Endothelial cell of umbilical vein (primary cell): Measurements from ENCODE around the gene DNASE2. TPM values are rescaled to one million over a fixed set of nuclear protein-coding genes. Genes with fewer than 3 reads are reported as not detected.
A peak's percentile ranks its signal among the peaks of the same experiment; 100 is the strongest.

Source experiments
- BruUV-seq: library from RNA; stranded (reverse); fragments of 400-500 nt; replicated peaks from 2 replicates; lab custom pipeline; 2021; lab: Mats Ljungman, UMichigan
- CTCF ChIA-PET: fragments of 300-600, 350-600 bp; sonication (Branson Sonifier 250); formaldehyde crosslinking; loops from one replicate; lab custom pipeline; 2021; ENCODE audit warnings: antibody characterized with exemption, inconsistent platforms; lab: Charles Lee
- POLR2A ChIA-PET: fragments of 300-600, 350-600 bp; sonication (Branson Sonifier 250); formaldehyde crosslinking; loops from one replicate; lab custom pipeline; 2021; ENCODE audit warnings: antibody characterized with exemption, inconsistent platforms; lab: Charles Lee
- DNase-seq: peaks from one replicate; pipeline ENCODE4 v3.0.0-alpha.2; 2011; ENCODE audit warnings: low read depth, low spot score
- FAIRE-seq: peaks from 2 replicates; lab custom pipeline; 2011; peaks lifted over from hg19 to GRCh38; lab: Jason Lieb, UNC
- H2AFZ ChIP-seq: 2 replicates; pipeline ENCODE4 v1.6.0; 2012; ENCODE audit warnings: low read depth, low read length, control low read depth, inconsistent platforms
- H3K27ac ChIP-seq: 2 replicates; pipeline ENCODE4 v1.5.1; 2011; ENCODE audit warnings: low read depth, mild to moderate bottlenecking, control low read depth, low read length, moderate library complexity; ENCODE audit not compliant: insufficient read depth
- H3K27me3 ChIP-seq, 2 experiments: 2 replicates each; pipeline versions ENCODE4 v1.6.0 to v1.6.1; 2011; ENCODE audit warnings: low read length in 2 of 2, mixed read lengths in 1 of 2; ENCODE audit not compliant: control insufficient read depth in 2 of 2, insufficient read depth in 2 of 2
- H3K36me3 ChIP-seq, 2 experiments: 2 replicates in 1 of 2; 3 replicates in 1 of 2; pipeline ENCODE4 v1.5.1; 2011; ENCODE audit warnings: low read length in 2 of 2, mild to moderate bottlenecking in 1 of 2, moderate library complexity in 1 of 2; ENCODE audit not compliant: control insufficient read depth in 2 of 2, insufficient read depth in 2 of 2; ENCODE audit errors: extremely low read depth in 1 of 2
- H3K4me1 ChIP-seq: 3 replicates; pipeline ENCODE4 v1.5.1; 2011; ENCODE audit warnings: mild to moderate bottlenecking, low read length; ENCODE audit not compliant: control insufficient read depth, insufficient read depth; ENCODE audit errors: extremely low read depth
- H3K4me2 ChIP-seq: 2 replicates; pipeline ENCODE4 v1.6.1; 2011; ENCODE audit warnings: low read length, control low read depth, mixed read lengths; ENCODE audit not compliant: insufficient read depth
- H3K4me3 ChIP-seq, 3 experiments: fragments of 200-600 bp in 1 of 3; sonication (generic), shearing (Covaris generic) in 1 of 3; replicated peaks in 1 of 3; 2 replicates each; pipeline ENCODE4 v1.5.1; 2011 to 2016; ENCODE audit warnings: control low read depth in 3 of 3, low read length in 3 of 3, mild to moderate bottlenecking in 2 of 3, inconsistent platforms in 1 of 3, low read depth in 1 of 3, moderate library complexity in 1 of 3; ENCODE audit not compliant: insufficient read depth in 1 of 3
- H3K79me2 ChIP-seq: 2 replicates; pipeline ENCODE4 v1.6.0; 2012; ENCODE audit warnings: low read length, inconsistent platforms; ENCODE audit not compliant: control insufficient read depth, insufficient read depth
- H3K9ac ChIP-seq: replicated peaks from 2 replicates; pipeline ENCODE3; 2011; ENCODE audit warnings: low read length, control low read depth; ENCODE audit not compliant: insufficient read depth; ENCODE audit errors: extremely low read depth
- H3K9me1 ChIP-seq: replicated peaks from 3 replicates; pipeline ENCODE4 v1.6.0; 2011; ENCODE audit warnings: mild to moderate bottlenecking, low read length; ENCODE audit not compliant: control insufficient read depth, insufficient read depth; ENCODE audit errors: extremely low read depth
- H3K9me3 ChIP-seq: replicated peaks from 2 replicates; pipeline ENCODE4 v1.5.1; 2012; ENCODE audit warnings: low read length, inconsistent platforms; ENCODE audit not compliant: control insufficient read depth, insufficient read depth
- H4K20me1 ChIP-seq: replicated peaks from 2 replicates; pipeline ENCODE3; 2011; ENCODE audit warnings: mild to moderate bottlenecking, low read length; ENCODE audit not compliant: control insufficient read depth, insufficient read depth; ENCODE audit errors: extremely low read depth
- EZH2 ChIP-seq: IDR thresholded peaks from 2 replicates; pipeline ENCODE4 v1.6.1; 2012; ENCODE audit warnings: borderline replicate concordance, low read depth, mild to moderate bottlenecking, moderate library complexity, low read length, inconsistent platforms; ENCODE audit not compliant: severe bottlenecking
- dilution Hi-C: fragments of 300-500 bp; cut with MboI; formaldehyde crosslinking; loops from one replicate; pipeline ENCODE4 v1.15.0; 2019; ENCODE audit warnings: low sequenced_read_pairs; ENCODE audit not compliant: extremely low pct_ligation_motif_present
- intact Hi-C: fragments of 100-400 bp; cut with micrococcal nuclease; formaldehyde crosslinking; loops from one replicate; pipeline ENCODE4 v1.10.0; 2022
- microRNA-seq: library from miRNA; unstranded; fragments of <30 nt; microRNA quantifications from one replicate; pipeline ENCODE4 v1.2.0, GENCODE V29; 2021; ENCODE audit warnings: borderline number of aligned reads, borderline replicate concordance
- polyA plus RNA-seq, 4 experiments: library from polyadenylated mRNA; depleted of rRNA in 3 of 4; stranded (reverse) in 3 of 4; unstranded in 1 of 4; fragments of >200 nt; gene quantifications; 2 replicates each; pipeline versions ENCODE4 v1.2.1 to v1.2.3, GENCODE V29; 2011 to 2012; ENCODE audit warnings: missing spikeins in 1 of 4
- small RNA-seq: library from RNA; depleted of rRNA; stranded (forward); fragments of <200 nt; gene quantifications from one replicate; pipeline ENCODE3, GENCODE V24; 2012; ENCODE audit warnings: low replicate concordance, low read depth; ENCODE audit not compliant: insufficient read depth, insufficient read length
- total RNA-seq: library from RNA; stranded (reverse); gene quantifications from 2 replicates; pipeline ENCODE4 v1.2.3, GENCODE V29; 2021
- TF ChIP-seq, protein P1 (sequence below), 2 donors: IDR thresholded peaks; 1 replicate in 1 of 2; 2 replicates in 1 of 2; pipeline ENCODE4 v1.5.1; 2011; ENCODE audit warnings: low read length in 2 of 2, mild to moderate bottlenecking in 2 of 2, moderate library complexity in 2 of 2, control low read depth in 1 of 2, inconsistent platforms in 1 of 2, low read depth in 1 of 2; ENCODE audit not compliant: insufficient read depth in 1 of 2; ENCODE audit errors: extremely low read depth in 1 of 2
- TF ChIP-seq, protein P2 (sequence below): IDR thresholded peaks from 2 replicates; pipeline ENCODE4 v1.6.1; 2011; ENCODE audit not compliant: insufficient read depth, insufficient read length

DNASE2 gene
- total and polyA plus RNA-seq, 2 donors (not counting 3 experiments of a cell fraction or from before 2014, with no cell fraction given) = 31.3 to 51.9 TPM

DNA sequence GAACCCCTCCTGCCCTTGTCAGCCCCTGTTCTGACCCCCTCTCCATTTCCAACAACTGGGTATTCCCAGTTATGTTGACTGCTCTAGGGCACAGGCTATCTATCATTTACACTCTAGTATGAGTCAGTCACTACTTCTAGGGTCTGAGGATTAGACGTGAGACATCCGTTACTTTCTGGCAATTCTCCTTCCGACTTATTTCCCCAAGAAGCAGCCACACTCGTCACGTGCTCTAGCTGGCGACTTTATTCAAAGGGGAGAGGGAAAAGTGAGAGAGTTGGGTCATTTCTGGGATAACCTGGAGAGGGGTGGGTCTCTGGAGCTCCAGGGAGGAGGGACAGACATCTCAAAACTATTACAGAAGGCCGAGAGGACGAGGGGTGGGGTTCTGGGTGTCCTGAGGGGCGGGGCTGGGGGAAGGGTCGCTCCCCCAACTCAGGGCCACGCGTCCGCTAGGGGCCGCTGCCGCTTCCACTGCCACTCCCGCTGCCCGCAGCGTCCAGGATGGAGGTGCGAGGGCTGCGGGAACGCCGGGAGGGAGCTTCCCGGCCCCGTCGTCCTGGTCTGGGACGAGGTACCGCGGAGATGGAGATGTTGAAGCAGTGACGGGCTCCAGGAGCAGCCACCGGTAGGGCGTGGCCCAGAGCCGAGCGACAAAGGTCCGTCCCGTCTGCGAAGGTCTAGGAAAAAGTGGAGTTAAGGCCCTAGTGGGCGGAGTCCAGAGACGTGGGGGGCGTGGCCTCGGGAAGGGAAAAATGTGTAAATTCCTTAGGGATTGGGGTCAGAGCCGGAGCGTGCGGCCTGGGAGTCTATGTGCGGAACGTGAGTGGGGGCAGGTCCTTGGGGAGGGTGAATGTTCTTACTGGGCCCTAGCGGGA lies 55.8 kb downstream of the DNASE2 start:
- Histone ChIP-seq H3K9me3 (no peaks in the 10 kb centered on the region), H3K4me2 (no peak overlapping the region), H3K4me1 (no peaks in the 10 kb centered on the region), H3K79me2 (no peaks in the 10 kb centered on the region), H2AFZ (peak overlapping the region; percentile 87), H3K27me3 (no peaks in the 10 kb centered on the region), H3K27ac (no peak overlapping the region), H3K36me3 (no peaks in the 10 kb centered on the region), H4K20me1 (no peaks in the 10 kb centered on the region), H3K9me1 (no peaks in the 10 kb centered on the region), H3K9ac (no peak overlapping the region), H3K4me3 (no peak overlapping the region)
- ChIA-PET POLR2A (no interaction called here), CTCF (interaction anchor here (0.5 to 2.5 kb wide), 7 partner anchors 9 to 64 kb away, joined by 3 to 11 read pairs (median 6); partner anchors contain the start of gene RTBDN)
- DNase-seq = peak; percentile 43
- FAIRE-seq = peak; percentile 28
- TF ChIP-seq, protein P1, sequence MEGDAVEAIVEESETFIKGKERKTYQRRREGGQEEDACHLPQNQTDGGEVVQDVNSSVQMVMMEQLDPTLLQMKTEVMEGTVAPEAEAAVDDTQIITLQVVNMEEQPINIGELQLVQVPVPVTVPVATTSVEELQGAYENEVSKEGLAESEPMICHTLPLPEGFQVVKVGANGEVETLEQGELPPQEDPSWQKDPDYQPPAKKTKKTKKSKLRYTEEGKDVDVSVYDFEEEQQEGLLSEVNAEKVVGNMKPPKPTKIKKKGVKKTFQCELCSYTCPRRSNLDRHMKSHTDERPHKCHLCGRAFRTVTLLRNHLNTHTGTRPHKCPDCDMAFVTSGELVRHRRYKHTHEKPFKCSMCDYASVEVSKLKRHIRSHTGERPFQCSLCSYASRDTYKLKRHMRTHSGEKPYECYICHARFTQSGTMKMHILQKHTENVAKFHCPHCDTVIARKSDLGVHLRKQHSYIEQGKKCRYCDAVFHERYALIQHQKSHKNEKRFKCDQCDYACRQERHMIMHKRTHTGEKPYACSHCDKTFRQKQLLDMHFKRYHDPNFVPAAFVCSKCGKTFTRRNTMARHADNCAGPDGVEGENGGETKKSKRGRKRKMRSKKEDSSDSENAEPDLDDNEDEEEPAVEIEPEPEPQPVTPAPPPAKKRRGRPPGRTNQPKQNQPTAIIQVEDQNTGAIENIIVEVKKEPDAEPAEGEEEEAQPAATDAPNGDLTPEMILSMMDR (IDR thresholded peaks at IDR 0.05; ENCODE audit: extremely low read depth in 1 of 2, insufficient read depth in 1 of 2, low read depth in 1 of 2, low read length in 2 of 2) = peak; percentile 39 to 66
- no peak for TF ChIP-seq EZH2
- TF ChIP-seq, protein P2, sequence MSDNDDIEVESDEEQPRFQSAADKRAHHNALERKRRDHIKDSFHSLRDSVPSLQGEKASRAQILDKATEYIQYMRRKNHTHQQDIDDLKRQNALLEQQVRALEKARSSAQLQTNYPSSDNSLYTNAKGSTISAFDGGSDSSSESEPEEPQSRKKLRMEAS = no peak
- dilution Hi-C loops = no loop called here
- intact Hi-C loops = no loop called here
- BruUV-seq = no TSS peak

Small RNAs within 50 kb of the gene (microRNA-seq; reads per million reads assigned to microRNA genes)
- gene MIR5695 (not detected), gene MIR6794 (not detected)

Small RNAs within 50 kb of the gene (small RNA-seq; reads per million reads assigned to genes)
- gene MIR5695 (not detected), gene MIR6794 (not detected)

Other genes starting within 250 kb of the DNASE2 start
- 73.0 and 76.8 TPM in 2 replicates for gene MAN2B1, start 214.7 kb downstream of the DNASE2 start, total RNA-seq
- gene MAN2B1, start 214.7 kb downstream of the DNASE2 start, polyA plus RNA-seq = 64.4 and 70.3 TPM in 2 replicates
- gene WDR83, start 214.6 kb downstream of the DNASE2 start, total RNA-seq = 10.9 and 11.8 TPM in 2 replicates
- gene WDR83, start 214.6 kb downstream of the DNASE2 start, polyA plus RNA-seq = 10.5 and 11.0 TPM in 2 replicates
- gene DHPS, start 199.6 kb downstream of the DNASE2 start, total RNA-seq = 68.4 and 77.4 TPM in 2 replicates
- 80.6 and 90.1 TPM in 2 replicates for gene DHPS, start 199.6 kb downstream of the DNASE2 start, polyA plus RNA-seq
- not detected in 2 replicates for gene GNG14, start 193.5 kb downstream of the DNASE2 start, total RNA-seq
- gene GNG14, start 193.5 kb downstream of the DNASE2 start, polyA plus RNA-seq = not detected in 2 replicates
- 11.6 and 12.4 TPM in 2 replicates for gene FBXW9, start 184.8 kb downstream of the DNASE2 start, total RNA-seq
- gene FBXW9, start 184.8 kb downstream of the DNASE2 start, polyA plus RNA-seq = 19.3 and 26.4 TPM in 2 replicates
- gene TNPO2, start 157.5 kb downstream of the DNASE2 start, total RNA-seq = 84.6 and 94.5 TPM in 2 replicates
- gene TNPO2, start 157.5 kb downstream of the DNASE2 start, polyA plus RNA-seq = 98.8 and 104 TPM in 2 replicates
- gene TRIR, start 146.8 kb downstream of the DNASE2 start, total RNA-seq = 208 and 213 TPM in 2 replicates
- 240 and 263 TPM in 2 replicates for gene TRIR, start 146.8 kb downstream of the DNASE2 start, polyA plus RNA-seq
- gene GET3, start 144.0 kb downstream of the DNASE2 start, total RNA-seq = 74.8 and 77.0 TPM in 2 replicates
- 197 and 217 TPM in 2 replicates for gene GET3, start 144.0 kb downstream of the DNASE2 start, polyA plus RNA-seq
- not detected in 2 replicates for gene BEST2, start 129.7 kb downstream of the DNASE2 start, total RNA-seq
- gene BEST2, start 129.7 kb downstream of the DNASE2 start, polyA plus RNA-seq = not detected in 2 replicates
- gene HOOK2, start 105.9 kb downstream of the DNASE2 start, total RNA-seq = 17.3 and 20.0 TPM in 2 replicates
- 7.6 and 8.0 TPM in 2 replicates for gene HOOK2, start 105.9 kb downstream of the DNASE2 start, polyA plus RNA-seq
- 22.8 and 31.6 TPM in 2 replicates for gene JUNB, start 90.0 kb downstream of the DNASE2 start, total RNA-seq
- gene JUNB, start 90.0 kb downstream of the DNASE2 start, polyA plus RNA-seq = 72.9 and 74.4 TPM in 2 replicates
- 247 and 255 TPM in 2 replicates for gene PRDX2, start 79.6 kb downstream of the DNASE2 start, total RNA-seq
- 490 and 492 TPM in 2 replicates for gene PRDX2, start 79.6 kb downstream of the DNASE2 start, polyA plus RNA-seq
- 13.2 and 15.9 TPM in 2 replicates for gene THSD8, start 79.4 kb downstream of the DNASE2 start, total RNA-seq
- 2.6 TPM in 1 of 2 replicates, not detected in the other for gene THSD8, start 79.4 kb downstream of the DNASE2 start, polyA plus RNA-seq
- gene RNASEH2A, start 74.9 kb downstream of the DNASE2 start, total RNA-seq = 25.6 and 28.5 TPM in 2 replicates
- gene RNASEH2A, start 74.9 kb downstream of the DNASE2 start, polyA plus RNA-seq = 36.7 and 45.4 TPM in 2 replicates
- not detected in 2 replicates for gene RTBDN, start 46.9 kb downstream of the DNASE2 start, total RNA-seq
- not detected in 2 replicates for gene RTBDN, start 46.9 kb downstream of the DNASE2 start, polyA plus RNA-seq
- 0.13 and 0.69 TPM in 2 replicates for gene MAST1, start 42.9 kb downstream of the DNASE2 start, total RNA-seq
- gene MAST1, start 42.9 kb downstream of the DNASE2 start, polyA plus RNA-seq = 0.16 and 0.46 TPM in 2 replicates
- gene KLF1, start 5.8 kb upstream of the DNASE2 start, total RNA-seq = not detected in 2 replicates
- gene KLF1, start 5.8 kb upstream of the DNASE2 start, polyA plus RNA-seq = not detected in 2 replicates
- 27.1 and 27.3 TPM in 2 replicates for gene GCDH, start 9.7 kb upstream of the DNASE2 start, total RNA-seq
- gene GCDH, start 9.7 kb upstream of the DNASE2 start, polyA plus RNA-seq = 35.8 and 39.8 TPM in 2 replicates
- 0.27 TPM in 1 of 2 replicates, not detected in the other for gene SYCE2, start 37.8 kb upstream of the DNASE2 start, total RNA-seq
- 0.16 and 0.25 TPM in 2 replicates for gene SYCE2, start 37.8 kb upstream of the DNASE2 start, polyA plus RNA-seq
- 71.4 and 77.4 TPM in 2 replicates for gene FARSA, start 52.3 kb upstream of the DNASE2 start, total RNA-seq
- gene FARSA, start 52.3 kb upstream of the DNASE2 start, polyA plus RNA-seq = 51.8 and 55.3 TPM in 2 replicates
- gene CALR, start 57.2 kb upstream of the DNASE2 start, total RNA-seq = 1,614 and 1,636 TPM in 2 replicates
- 1,135 and 1,206 TPM in 2 replicates for gene CALR, start 57.2 kb upstream of the DNASE2 start, polyA plus RNA-seq
- gene RAD23A, start 64.4 kb upstream of the DNASE2 start, total RNA-seq = 96.7 and 102 TPM in 2 replicates
- 66.9 and 71.2 TPM in 2 replicates for gene RAD23A, start 64.4 kb upstream of the DNASE2 start, polyA plus RNA-seq
- gene GADD45GIP1, start 75.8 kb upstream of the DNASE2 start, total RNA-seq = 32.8 and 36.5 TPM in 2 replicates
- 38.3 and 46.3 TPM in 2 replicates for gene GADD45GIP1, start 75.8 kb upstream of the DNASE2 start, polyA plus RNA-seq
- 0.20 and 0.28 TPM in 2 replicates for gene DAND5, start 88.1 kb upstream of the DNASE2 start, total RNA-seq
- gene DAND5, start 88.1 kb upstream of the DNASE2 start, polyA plus RNA-seq = 0.06 TPM in 2 replicates
- gene NFIX, start 114.0 kb upstream of the DNASE2 start, total RNA-seq = 18.7 and 37.7 TPM in 2 replicates
- 8.7 and 9.8 TPM in 2 replicates for gene NFIX, start 114.0 kb upstream of the DNASE2 start, polyA plus RNA-seq
- 74.4 and 91.5 TPM in 2 replicates for gene LYL1, start 221.4 kb upstream of the DNASE2 start, total RNA-seq
- 87.3 and 141 TPM in 2 replicates for gene LYL1, start 221.4 kb upstream of the DNASE2 start, polyA plus RNA-seq
- 42.2 and 53.0 TPM in 2 replicates for gene TRMT1, start 235.3 kb upstream of the DNASE2 start, total RNA-seq
- gene TRMT1, start 235.3 kb upstream of the DNASE2 start, polyA plus RNA-seq = 46.3 and 60.5 TPM in 2 replicates
- gene NACC1, start 236.8 kb upstream of the DNASE2 start, total RNA-seq = 95.4 and 97.6 TPM in 2 replicates
- gene NACC1, start 236.8 kb upstream of the DNASE2 start, polyA plus RNA-seq = 120 and 198 TPM in 2 replicates